Neural progenitor cell (in vitro differentiated cells): ENCODE results near the gene INMT.

Experiments used
- EZH2 ChIP-seq: fragments of 200-600 bp; sonication (generic); IDR thresholded peaks from 2 replicates; pipeline ENCODE4 v1.6.1; 2017; ENCODE audit warnings: antibody characterized with exemption, mild to moderate bottlenecking, moderate library complexity
- TF ChIP-seq, protein P1 (sequence below): fragments of 200-600 bp; sonication (generic); IDR thresholded peaks from 2 replicates; pipeline ENCODE4 v1.5.1; 2017; ENCODE audit warnings: antibody characterized with exemption, mild to moderate bottlenecking

DNA sequence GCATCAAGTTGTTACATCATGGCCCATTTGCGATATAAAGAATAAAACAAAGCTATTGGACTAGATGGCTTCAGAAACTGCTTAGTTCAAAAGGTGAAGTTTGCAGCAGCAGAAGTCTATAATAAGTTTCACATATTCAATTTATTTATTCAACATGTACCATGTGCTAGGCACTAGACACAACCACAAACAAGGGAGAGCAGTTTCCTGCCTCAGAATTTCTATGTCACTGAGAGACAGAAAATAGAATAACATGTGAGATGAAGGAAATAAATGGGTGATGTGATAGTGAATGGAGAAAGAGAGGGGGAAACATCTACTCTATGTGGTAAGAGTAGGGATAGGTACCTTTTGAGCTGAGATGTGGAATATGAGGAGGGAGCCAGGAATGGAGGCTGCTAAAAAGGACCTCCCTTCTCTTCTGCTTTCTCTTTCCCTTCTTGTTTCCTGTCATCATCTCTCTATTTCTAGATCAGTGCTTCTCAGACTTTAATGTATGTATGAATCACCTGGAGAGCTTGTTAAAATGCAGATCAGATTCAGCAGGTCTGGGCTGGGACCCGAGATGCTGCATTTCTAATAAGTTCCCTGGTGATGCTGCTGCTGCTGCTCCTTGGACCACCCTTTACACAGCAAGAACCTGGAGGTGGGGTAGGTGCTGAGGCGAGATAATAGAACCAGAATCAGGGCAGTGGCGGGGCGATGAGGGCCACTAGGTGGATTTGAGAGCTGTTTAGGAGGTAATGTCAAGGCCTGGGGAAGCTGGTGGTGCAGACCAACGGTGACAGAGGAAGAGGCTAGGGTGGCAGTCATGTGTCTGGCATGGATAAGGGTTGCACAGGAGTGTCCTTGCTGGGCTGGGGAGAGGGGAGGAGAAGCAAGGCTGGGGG lies 13.7 kb upstream of the INMT start:
- TF ChIP-seq, protein P1, sequence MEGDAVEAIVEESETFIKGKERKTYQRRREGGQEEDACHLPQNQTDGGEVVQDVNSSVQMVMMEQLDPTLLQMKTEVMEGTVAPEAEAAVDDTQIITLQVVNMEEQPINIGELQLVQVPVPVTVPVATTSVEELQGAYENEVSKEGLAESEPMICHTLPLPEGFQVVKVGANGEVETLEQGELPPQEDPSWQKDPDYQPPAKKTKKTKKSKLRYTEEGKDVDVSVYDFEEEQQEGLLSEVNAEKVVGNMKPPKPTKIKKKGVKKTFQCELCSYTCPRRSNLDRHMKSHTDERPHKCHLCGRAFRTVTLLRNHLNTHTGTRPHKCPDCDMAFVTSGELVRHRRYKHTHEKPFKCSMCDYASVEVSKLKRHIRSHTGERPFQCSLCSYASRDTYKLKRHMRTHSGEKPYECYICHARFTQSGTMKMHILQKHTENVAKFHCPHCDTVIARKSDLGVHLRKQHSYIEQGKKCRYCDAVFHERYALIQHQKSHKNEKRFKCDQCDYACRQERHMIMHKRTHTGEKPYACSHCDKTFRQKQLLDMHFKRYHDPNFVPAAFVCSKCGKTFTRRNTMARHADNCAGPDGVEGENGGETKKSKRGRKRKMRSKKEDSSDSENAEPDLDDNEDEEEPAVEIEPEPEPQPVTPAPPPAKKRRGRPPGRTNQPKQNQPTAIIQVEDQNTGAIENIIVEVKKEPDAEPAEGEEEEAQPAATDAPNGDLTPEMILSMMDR = no peak
- no peak for TF ChIP-seq EZH2
